Tibial nerve (tissue), 3 donors: ENCODE measurements around the gene CADPS2.

Experiments used
- CTCF ChIP-seq, 5 experiments: fragments of 200-600 bp in 3 of 5; fragments of 450-650 bp in 2 of 5; sonication (generic) in 3 of 5; IDR thresholded peaks; one replicate each; pipeline ENCODE4 v1.5.1; 2016 to 2019; ENCODE audit warnings: antibody characterized with exemption in 5 of 5, mild to moderate bottlenecking in 3 of 5, moderate library complexity in 2 of 5
- POLR2A ChIP-seq, 2 donors: fragments of 450-650 bp; IDR thresholded peaks; one replicate each; pipeline ENCODE4 v1.6.1; 2017; ENCODE audit warnings: antibody characterized with exemption in 2 of 2, mild to moderate bottlenecking in 2 of 2, moderate library complexity in 2 of 2

GRCh38 chr7:122637784-122638183, 248.5 kb downstream of the CADPS2 start:
- TF ChIP-seq CTCF (IDR thresholded peaks at IDR 0.05) = no peak
- no peak for TF ChIP-seq POLR2A (IDR thresholded peaks at IDR 0.05)
